HG03439 (cell line): ENCODE results near the gene KCP.

Experiments
- ATAC-seq: cut with Tn5 transposase; IDR thresholded peaks from one replicate; pipeline ENCODE4 v1.9.1; 2021; ENCODE audit warnings: mild to moderate bottlenecking, moderate library complexity; ENCODE audit not compliant: unreplicated experiment

Gene KCP

GRCh38 chr7:128859232-128860157, 51.0 kb downstream of the KCP start:
- ATAC-seq, result no peak

- no peak for ATAC-seq
These were observed 51.9 kb downstream of the KCP start for GRCh38 chr7:128858380-128859231.

- no peak for ATAC-seq
These were observed 54.3 kb downstream of the KCP start for GRCh38 chr7:128856001-128856718.

- ATAC-seq, result no peak
These were observed 55.0 kb downstream of the KCP start for GRCh38 chr7:128855559-128855958.

- no peak for ATAC-seq
These were observed 56.1 kb downstream of the KCP start for GRCh38 chr7:128854396-128854795.

GRCh38 chr7:128853799-128854198, 56.7 kb downstream of the KCP start:
- ATAC-seq, result no peak

- no peak for ATAC-seq
These were observed 57.8 kb downstream of the KCP start for GRCh38 chr7:128852537-128853254.

- ATAC-seq, result no peak
These were observed 60.6 kb downstream of the KCP start for GRCh38 chr7:128849804-128850490.

- ATAC-seq, result no peak
These were observed 61.4 kb downstream of the KCP start for GRCh38 chr7:128849156-128849515.

- ATAC-seq, result no peak
These were observed 62.0 kb downstream of the KCP start for GRCh38 chr7:128848289-128849155.

- no peak for ATAC-seq
These were observed 62.7 kb downstream of the KCP start for GRCh38 chr7:128847721-128848211.

GRCh38 chr7:128846781-128847444, 63.6 kb downstream of the KCP start:
- no peak for ATAC-seq

GRCh38 chr7:128845987-128846386, 64.5 kb downstream of the KCP start:
- no peak for ATAC-seq

GRCh38 chr7:128845475-128845874, 65.0 kb downstream of the KCP start:
- no peak for ATAC-seq

- ATAC-seq, result no peak
These were observed 65.7 kb downstream of the KCP start for GRCh38 chr7:128844777-128845311.

GRCh38 chr7:128843938-128844621, 66.4 kb downstream of the KCP start:
- ATAC-seq, result no peak
